Activated T-helper 9 cell treated with anti-CD3 and anti-CD28 coated beads, Interleukin-2, amount 50 U/mL, for 16 hours (primary cell): ENCODE results near the gene SCAI.
"Not testable (repeated sequence)": the region's sequence is repeated elsewhere in the genome, so short reads cannot be mapped to it uniquely, and the experiment has no call there.

Source experiments
- DNase-seq: peaks from one replicate; pipeline ENCODE4 v3.0.0-alpha.2; 2020; ENCODE audit warnings: low read depth

Gene SCAI

GRCh38 chr9:125028041-125028440, 115.3 kb downstream of the SCAI start:
- DNase-seq, result no peak

GRCh38 chr9:125024917-125025316, 118.4 kb downstream of the SCAI start:
- DNase-seq, result no peak

GRCh38 chr9:125021069-125021468, 122.3 kb downstream of the SCAI start:
- DNase-seq, result no peak

- not testable (repeated sequence) for DNase-seq
Measured at GRCh38 chr9:125015655-125016054, 127.7 kb downstream of the SCAI start.

- DNase-seq, result not testable (repeated sequence)
Measured at GRCh38 chr9:125012013-125012412, 131.3 kb downstream of the SCAI start.

GRCh38 chr9:125008599-125008998, 134.7 kb downstream of the SCAI start:
- no peak for DNase-seq

- no peak for DNase-seq
Measured at GRCh38 chr9:125003332-125003731, 140.0 kb downstream of the SCAI start.

- no peak for DNase-seq
Measured at GRCh38 chr9:124983698-124984097, 159.6 kb downstream of the SCAI start.

GRCh38 chr9:124980431-124980830, 162.9 kb downstream of the SCAI start:
- no peak for DNase-seq

- no peak for DNase-seq
Measured at GRCh38 chr9:124975131-124975530, 168.2 kb downstream of the SCAI start.

- DNase-seq, result no peak
Measured at GRCh38 chr9:124973807-124974206, 169.5 kb downstream of the SCAI start.

- DNase-seq, result no peak
Measured at GRCh38 chr9:124972241-124972770, 171.0 kb downstream of the SCAI start.

- no peak for DNase-seq
Measured at GRCh38 chr9:124969401-124969800, 173.9 kb downstream of the SCAI start.

GRCh38 chr9:124968238-124968637, 175.1 kb downstream of the SCAI start:
- DNase-seq, result no peak

- DNase-seq, result not testable (repeated sequence)
Measured at GRCh38 chr9:124965775-124966568, 177.4 kb downstream of the SCAI start.

GRCh38 chr9:124964604-124965003, 178.7 kb downstream of the SCAI start:
- DNase-seq, result no peak

- no peak for DNase-seq
Measured at GRCh38 chr9:124964056-124964455, 179.3 kb downstream of the SCAI start.

GRCh38 chr9:124960409-124960752, 182.9 kb downstream of the SCAI start:
- no peak for DNase-seq

- not testable (repeated sequence) for DNase-seq
Measured at GRCh38 chr9:124959671-124960408, 183.5 kb downstream of the SCAI start.

GRCh38 chr9:124954255-124954654, 189.1 kb downstream of the SCAI start:
- DNase-seq, result no peak

- DNase-seq, result no peak
Measured at GRCh38 chr9:124950050-124950718, 193.1 kb downstream of the SCAI start.

- DNase-seq, result no peak
Measured at GRCh38 chr9:124949387-124949786, 193.9 kb downstream of the SCAI start.
